Type B pancreatic cell (in vitro differentiated cells): Measurements from ENCODE around the gene ITGB1BP1. TPM values are rescaled to one million over a fixed set of nuclear protein-coding genes. Genes with fewer than 3 reads are reported as not detected.

Source experiments
- DNase-seq: peaks from one replicate; pipeline ENCODE4 v3.0.0; 2021; ENCODE audit warnings: mixed read lengths; ENCODE audit not compliant: unreplicated experiment; ENCODE audit errors: extremely low spot score
- H3K27ac Mint-ChIP-seq: 2 replicates; pipeline ENCODE4 v1.8.0; 2021; ENCODE audit warnings: mild to moderate bottlenecking, mixed read lengths
- H3K27me3 Mint-ChIP-seq: 2 replicates; pipeline ENCODE4 v1.8.0; 2021; ENCODE audit warnings: mixed read lengths
- H3K36me3 Mint-ChIP-seq: 2 replicates; pipeline ENCODE4 v1.8.0; 2021; ENCODE audit warnings: mixed read lengths
- H3K4me1 Mint-ChIP-seq: one replicate; pipeline ENCODE4 v1.8.0; 2021; ENCODE audit warnings: mixed read lengths; ENCODE audit not compliant: unreplicated experiment
- H3K4me3 Mint-ChIP-seq: 2 replicates; pipeline ENCODE4 v1.8.0; 2021; ENCODE audit warnings: mild to moderate bottlenecking, mixed read lengths
- H3K9me3 Mint-ChIP-seq: 2 replicates; pipeline ENCODE4 v1.8.0; 2021; ENCODE audit warnings: mixed read lengths
- long read RNA-seq: library from polyadenylated mRNA; unstranded; transcript quantifications from one replicate; pipeline ENCODE4 v2.0.0, GENCODE V29; 2020
- total RNA-seq: library from RNA; stranded (reverse); gene quantifications from 2 replicates; pipeline ENCODE4 v1.2.1, GENCODE V29; 2021; ENCODE audit warnings: low replicate concordance
- TF ChIP-seq, protein P1 (sequence below): fragments of 200-600 bp; sonication (generic); conservative IDR thresholded peaks from 2 replicates; pipeline ENCODE4 v1.5.0; 2021; ENCODE audit warnings: antibody characterized with exemption, mild to moderate bottlenecking

ITGB1BP1 gene, protein sequence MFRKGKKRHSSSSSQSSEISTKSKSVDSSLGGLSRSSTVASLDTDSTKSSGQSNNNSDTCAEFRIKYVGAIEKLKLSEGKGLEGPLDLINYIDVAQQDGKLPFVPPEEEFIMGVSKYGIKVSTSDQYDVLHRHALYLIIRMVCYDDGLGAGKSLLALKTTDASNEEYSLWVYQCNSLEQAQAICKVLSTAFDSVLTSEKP
- total RNA-seq: 57.2 and 79.0 TPM in 2 replicates
- long read RNA-seq, full-length matches to known transcripts: 48 of 157 reads
- long read RNA-seq, partial matches to known transcripts: 58 of 157 reads
- long read RNA-seq, other reads (novel, unspliced or antisense): 51 of 157 reads

GRCh38 chr2:9423100-9423921 is at the start of gene ITGB1BP1, which contains the start of gene CPSF3:
TSS of gene ITGB1BP1 (minus strand) at chr2:9423528. CDS start at chr2:9418697, 4,831 bp downstream.
TSS of gene CPSF3 (plus strand) at chr2:9423654. CDS start at chr2:9423774, 120 bp downstream.
- H3K27me3 Mint-ChIP-seq: no peaks in the 10 kb centered on the region
- peak within 1 kb of the TSS; percentile 91 for H3K4me3 Mint-ChIP-seq
- H3K36me3 Mint-ChIP-seq: peaks cover 4% of the 10 kb centered on the region
- peak within 1 kb of the TSS; percentile 84 for H3K27ac Mint-ChIP-seq
- H3K4me1 Mint-ChIP-seq: peaks cover 22% of the 10 kb centered on the region
- TF ChIP-seq, protein P1, sequence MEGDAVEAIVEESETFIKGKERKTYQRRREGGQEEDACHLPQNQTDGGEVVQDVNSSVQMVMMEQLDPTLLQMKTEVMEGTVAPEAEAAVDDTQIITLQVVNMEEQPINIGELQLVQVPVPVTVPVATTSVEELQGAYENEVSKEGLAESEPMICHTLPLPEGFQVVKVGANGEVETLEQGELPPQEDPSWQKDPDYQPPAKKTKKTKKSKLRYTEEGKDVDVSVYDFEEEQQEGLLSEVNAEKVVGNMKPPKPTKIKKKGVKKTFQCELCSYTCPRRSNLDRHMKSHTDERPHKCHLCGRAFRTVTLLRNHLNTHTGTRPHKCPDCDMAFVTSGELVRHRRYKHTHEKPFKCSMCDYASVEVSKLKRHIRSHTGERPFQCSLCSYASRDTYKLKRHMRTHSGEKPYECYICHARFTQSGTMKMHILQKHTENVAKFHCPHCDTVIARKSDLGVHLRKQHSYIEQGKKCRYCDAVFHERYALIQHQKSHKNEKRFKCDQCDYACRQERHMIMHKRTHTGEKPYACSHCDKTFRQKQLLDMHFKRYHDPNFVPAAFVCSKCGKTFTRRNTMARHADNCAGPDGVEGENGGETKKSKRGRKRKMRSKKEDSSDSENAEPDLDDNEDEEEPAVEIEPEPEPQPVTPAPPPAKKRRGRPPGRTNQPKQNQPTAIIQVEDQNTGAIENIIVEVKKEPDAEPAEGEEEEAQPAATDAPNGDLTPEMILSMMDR: peak; percentile 22
- no peaks in the 10 kb centered on the region for H3K9me3 Mint-ChIP-seq
- peak; percentile 99 for DNase-seq

DNA sequence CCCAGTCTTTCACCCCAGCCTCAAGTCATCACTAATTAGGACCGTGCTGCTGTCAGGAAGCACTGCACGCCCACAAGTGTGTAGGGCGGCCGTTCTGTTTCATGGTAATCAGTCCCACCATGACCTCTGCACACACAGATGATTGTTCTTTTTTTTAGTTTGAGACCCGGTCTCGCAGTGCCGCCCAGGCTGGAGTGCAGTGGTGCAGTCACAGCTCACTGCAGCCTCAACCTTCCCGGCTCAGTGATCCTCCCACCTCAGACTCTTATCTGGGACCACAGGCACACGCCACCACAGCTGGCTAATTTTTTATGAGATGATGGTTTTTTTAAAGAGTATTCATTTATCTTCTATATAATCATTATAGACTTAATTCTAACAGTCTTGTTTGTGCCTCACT is 49.2 kb upstream of the ITGB1BP1 start:
- peaks cover 12% of the 10 kb centered on the region for H3K4me1 Mint-ChIP-seq
- no peak for DNase-seq
- no peaks in the 10 kb centered on the region for H3K27me3 Mint-ChIP-seq
- peaks cover 32% of the 10 kb centered on the region for H3K36me3 Mint-ChIP-seq
- TF ChIP-seq, protein P1: no peak
- peak overlapping the region; percentile 34 for H3K4me3 Mint-ChIP-seq
- no peak overlapping the region for H3K27ac Mint-ChIP-seq
- H3K9me3 Mint-ChIP-seq: no peaks in the 10 kb centered on the region

GRCh38 chr2:9471206-9471605 is 47.9 kb upstream of the ITGB1BP1 start:
- Mint-ChIP-seq H3K36me3 (peaks cover 24% of the 10 kb centered on the region), H3K27ac (no peak overlapping the region), H3K27me3 (no peaks in the 10 kb centered on the region), H3K4me1 (peaks cover 7% of the 10 kb centered on the region), H3K4me3 (no peak overlapping the region), H3K9me3 (no peaks in the 10 kb centered on the region)
- TF ChIP-seq, protein P1: no peak
- no peak for DNase-seq

- no peak for DNase-seq
- H3K27ac Mint-ChIP-seq: no peak overlapping the region
- H3K4me3 Mint-ChIP-seq: no peak overlapping the region
- peaks cover 15% of the 10 kb centered on the region for H3K36me3 Mint-ChIP-seq
- TF ChIP-seq, protein P1: no peak
- H3K9me3 Mint-ChIP-seq: no peaks in the 10 kb centered on the region
- H3K27me3 Mint-ChIP-seq: no peaks in the 10 kb centered on the region
- H3K4me1 Mint-ChIP-seq: no peaks in the 10 kb centered on the region
Observed at GRCh38 chr2:9467687-9468086, 44.4 kb upstream of the ITGB1BP1 start.

GRCh38 chr2:9466147-9466683 is 42.9 kb upstream of the ITGB1BP1 start:
- no peaks in the 10 kb centered on the region for H3K9me3 Mint-ChIP-seq
- peaks cover 15% of the 10 kb centered on the region for H3K36me3 Mint-ChIP-seq
- H3K4me3 Mint-ChIP-seq: no peak overlapping the region
- TF ChIP-seq, protein P1: no peak
- DNase-seq: no peak
- H3K27me3 Mint-ChIP-seq: no peaks in the 10 kb centered on the region
- H3K4me1 Mint-ChIP-seq: no peaks in the 10 kb centered on the region
- H3K27ac Mint-ChIP-seq: no peak overlapping the region
